Fibroblast of lung (primary cell): ENCODE results near the gene SMLR1. TPM values are rescaled to one million over a fixed set of nuclear protein-coding genes. Genes with fewer than 3 reads are reported as not detected.

Experiments used
- DNase-seq, 2 donors: peaks; one replicate each; pipeline versions ENCODE4 v3.0.0 to v3.0.0-alpha.2; 2010; ENCODE audit warnings: low read depth in 2 of 2
- H2AFZ ChIP-seq: 2 replicates; pipeline ENCODE4 v1.5.1; 2012; ENCODE audit warnings: low read length, control low read depth, inconsistent platforms
- H3K27ac ChIP-seq: 2 replicates; pipeline ENCODE4 v1.5.1; 2011; ENCODE audit warnings: low read length, control low read depth; ENCODE audit not compliant: insufficient read depth
- H3K27me3 ChIP-seq: 2 replicates; pipeline ENCODE4 v1.5.1; 2011; ENCODE audit warnings: mild to moderate bottlenecking, low read length; ENCODE audit not compliant: control insufficient read depth, insufficient read depth
- H3K36me3 ChIP-seq: 2 replicates; pipeline ENCODE4 v1.5.1; 2011; ENCODE audit warnings: low read length; ENCODE audit not compliant: control insufficient read depth, insufficient read depth
- H3K4me1 ChIP-seq: 2 replicates; pipeline ENCODE4 v1.5.1; 2011; ENCODE audit warnings: low read length; ENCODE audit not compliant: control insufficient read depth, insufficient read depth; ENCODE audit errors: extremely low read depth
- H3K4me2 ChIP-seq: 2 replicates; pipeline ENCODE4 v1.5.1; 2011; ENCODE audit warnings: low read length, control low read depth; ENCODE audit not compliant: insufficient read depth; ENCODE audit errors: extremely low read depth
- H3K4me3 ChIP-seq, 4 experiments: fragments of 200-600 bp in 1 of 4; sonication (generic) in 1 of 4; replicated peaks in 1 of 4; 2 replicates each; pipeline ENCODE4 v1.5.1; 2011 to 2016; ENCODE audit warnings: low read length in 4 of 4, low read depth in 3 of 4, mild to moderate bottlenecking in 3 of 4, control low read depth in 2 of 4, inconsistent platforms in 1 of 4, mixed read lengths in 1 of 4; ENCODE audit not compliant: insufficient read depth in 1 of 4; ENCODE audit errors: control extremely low read depth in 1 of 4
- H3K79me2 ChIP-seq: 2 replicates; pipeline ENCODE4 v1.5.1; 2012; ENCODE audit warnings: mild to moderate bottlenecking, low read length, inconsistent platforms; ENCODE audit not compliant: control insufficient read depth, insufficient read depth
- H3K9ac ChIP-seq: 2 replicates; pipeline ENCODE4 v1.5.1; 2011; ENCODE audit warnings: mild to moderate bottlenecking, low read length, control low read depth; ENCODE audit not compliant: insufficient read depth
- H3K9me3 ChIP-seq: 2 replicates; pipeline ENCODE4 v1.5.1; 2012; ENCODE audit warnings: low read depth, low read length; ENCODE audit not compliant: control insufficient read depth, insufficient read depth
- H4K20me1 ChIP-seq: 2 replicates; pipeline ENCODE4 v1.5.1; 2011; ENCODE audit warnings: low read length; ENCODE audit not compliant: control insufficient read depth, insufficient read depth; ENCODE audit errors: extremely low read depth
- EZH2 ChIP-seq: IDR thresholded peaks from 2 replicates; pipeline ENCODE4 v1.5.1; 2012; ENCODE audit warnings: low read length, control low read depth, mild to moderate bottlenecking; ENCODE audit errors: missing control alignments
- polyA plus RNA-seq, 2 donors: library from polyadenylated mRNA; depleted of rRNA in 1 of 2; stranded (reverse) in 1 of 2; unstranded in 1 of 2; fragments of >200 nt; gene quantifications; 2 replicates each; pipeline ENCODE4 v1.2.1, GENCODE V29; 2011 to 2012; ENCODE audit warnings: missing spikeins in 1 of 2
- total RNA-seq: library from RNA; depleted of rRNA; stranded (reverse); fragments of >200 nt; gene quantifications from 2 replicates; pipeline ENCODE4 v1.2.1, GENCODE V29; 2014
- TF ChIP-seq, protein P1 (sequence below), 2 donors: IDR thresholded peaks in 1 of 2; conservative IDR thresholded peaks in 1 of 2; 1 replicate in 1 of 2; 2 replicates in 1 of 2; pipeline ENCODE4 v1.5.1; 2011 to 2012; ENCODE audit warnings: low read length in 2 of 2, control low read depth in 1 of 2, inconsistent platforms in 1 of 2, low read depth in 1 of 2, mild to moderate bottlenecking in 1 of 2

Gene SMLR1
- total and polyA plus RNA-seq, 2 donors (not counting 1 experiment from before 2014, with no cell fraction given) = not detected

DNA sequence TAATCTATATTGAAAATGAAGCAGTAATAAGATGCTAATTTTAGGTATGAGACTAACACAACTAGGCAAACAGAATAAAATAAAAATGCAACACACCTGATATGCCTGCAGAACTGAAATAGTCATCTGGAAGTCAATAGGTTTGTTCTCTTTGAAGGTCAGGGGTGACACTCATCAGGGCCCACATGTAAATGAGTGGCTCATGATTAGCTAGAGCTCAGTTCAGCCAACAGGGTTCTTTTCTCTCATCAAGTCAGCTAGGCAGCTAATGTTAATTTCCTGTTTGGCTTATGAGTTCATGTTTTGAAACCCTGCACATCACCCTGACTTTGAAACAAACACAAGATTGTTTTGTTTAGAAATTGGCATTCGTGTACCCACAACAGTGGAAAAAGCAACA is 23.8 kb downstream of the SMLR1 start:
- Histone ChIP-seq H3K79me2 (no peaks in the 10 kb centered on the region), H3K4me2 (no peak overlapping the region), H3K27ac (no peak overlapping the region), H3K27me3 (no peaks in the 10 kb centered on the region), H4K20me1 (no peaks in the 10 kb centered on the region), H3K4me1 (peaks cover 6% of the 10 kb centered on the region), H3K9me3 (no peaks in the 10 kb centered on the region), H3K4me3 (no peak overlapping the region), H3K36me3 (no peaks in the 10 kb centered on the region), H3K9ac (no peak overlapping the region), H2AFZ (no peak overlapping the region)
- TF ChIP-seq, protein P1, sequence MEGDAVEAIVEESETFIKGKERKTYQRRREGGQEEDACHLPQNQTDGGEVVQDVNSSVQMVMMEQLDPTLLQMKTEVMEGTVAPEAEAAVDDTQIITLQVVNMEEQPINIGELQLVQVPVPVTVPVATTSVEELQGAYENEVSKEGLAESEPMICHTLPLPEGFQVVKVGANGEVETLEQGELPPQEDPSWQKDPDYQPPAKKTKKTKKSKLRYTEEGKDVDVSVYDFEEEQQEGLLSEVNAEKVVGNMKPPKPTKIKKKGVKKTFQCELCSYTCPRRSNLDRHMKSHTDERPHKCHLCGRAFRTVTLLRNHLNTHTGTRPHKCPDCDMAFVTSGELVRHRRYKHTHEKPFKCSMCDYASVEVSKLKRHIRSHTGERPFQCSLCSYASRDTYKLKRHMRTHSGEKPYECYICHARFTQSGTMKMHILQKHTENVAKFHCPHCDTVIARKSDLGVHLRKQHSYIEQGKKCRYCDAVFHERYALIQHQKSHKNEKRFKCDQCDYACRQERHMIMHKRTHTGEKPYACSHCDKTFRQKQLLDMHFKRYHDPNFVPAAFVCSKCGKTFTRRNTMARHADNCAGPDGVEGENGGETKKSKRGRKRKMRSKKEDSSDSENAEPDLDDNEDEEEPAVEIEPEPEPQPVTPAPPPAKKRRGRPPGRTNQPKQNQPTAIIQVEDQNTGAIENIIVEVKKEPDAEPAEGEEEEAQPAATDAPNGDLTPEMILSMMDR (conservative IDR thresholded peaks at IDR 0.05 in 1 of 2, IDR thresholded peaks at IDR 0.05 in 1 of 2; ENCODE audit: low read depth in 1 of 2, low read length in 2 of 2) = no peak
- no peak for TF ChIP-seq EZH2
- DNase-seq = no peak

DNA sequence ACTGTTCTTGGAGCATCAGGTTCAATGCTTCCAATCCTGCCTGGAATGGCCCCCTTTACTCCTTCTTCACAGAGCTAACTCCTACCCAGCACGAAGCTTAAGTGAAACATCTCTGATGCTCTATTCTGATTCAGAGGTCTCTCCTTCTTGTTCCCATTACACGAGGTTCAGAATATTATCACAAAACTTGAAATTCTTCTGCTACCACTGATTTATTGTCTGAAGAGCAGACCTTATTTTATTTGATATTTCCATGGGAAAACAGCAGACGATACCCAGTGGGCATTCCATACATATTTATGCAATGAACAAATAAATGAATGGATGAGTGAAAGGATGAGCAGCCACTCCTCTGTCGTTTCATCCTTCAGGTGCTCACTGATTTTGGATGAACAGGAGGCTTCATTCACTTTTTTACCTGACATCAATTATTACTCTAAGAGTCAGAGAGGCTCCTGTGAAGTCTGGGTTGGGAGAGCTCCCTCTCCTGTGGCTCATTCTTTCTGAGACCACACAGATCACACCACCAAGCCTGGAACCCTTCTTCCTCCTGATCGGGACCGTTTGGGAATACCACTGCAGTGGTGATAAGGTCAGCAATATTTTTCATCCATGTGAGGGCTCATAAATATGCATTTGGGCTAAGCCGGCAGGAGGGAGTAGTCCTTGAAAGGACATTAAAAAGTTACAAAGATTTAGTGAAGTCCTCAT is 25.8 kb downstream of the SMLR1 start:
- Histone ChIP-seq H3K4me2 (no peak overlapping the region), H3K4me1 (peaks cover 6% of the 10 kb centered on the region), H3K27me3 (no peaks in the 10 kb centered on the region), H3K36me3 (peaks cover 3% of the 10 kb centered on the region), H3K4me3 (no peak overlapping the region), H4K20me1 (no peaks in the 10 kb centered on the region), H2AFZ (no peak overlapping the region), H3K27ac (no peak overlapping the region), H3K9ac (no peak overlapping the region), H3K9me3 (no peaks in the 10 kb centered on the region), H3K79me2 (no peaks in the 10 kb centered on the region)
- TF ChIP-seq EZH2 = no peak
- TF ChIP-seq, protein P1 (conservative IDR thresholded peaks at IDR 0.05 in 1 of 2, IDR thresholded peaks at IDR 0.05 in 1 of 2; ENCODE audit: low read depth in 1 of 2, low read length in 2 of 2) = no peak
- DNase-seq = peak in 1 of 2 donors; percentile 45

DNA sequence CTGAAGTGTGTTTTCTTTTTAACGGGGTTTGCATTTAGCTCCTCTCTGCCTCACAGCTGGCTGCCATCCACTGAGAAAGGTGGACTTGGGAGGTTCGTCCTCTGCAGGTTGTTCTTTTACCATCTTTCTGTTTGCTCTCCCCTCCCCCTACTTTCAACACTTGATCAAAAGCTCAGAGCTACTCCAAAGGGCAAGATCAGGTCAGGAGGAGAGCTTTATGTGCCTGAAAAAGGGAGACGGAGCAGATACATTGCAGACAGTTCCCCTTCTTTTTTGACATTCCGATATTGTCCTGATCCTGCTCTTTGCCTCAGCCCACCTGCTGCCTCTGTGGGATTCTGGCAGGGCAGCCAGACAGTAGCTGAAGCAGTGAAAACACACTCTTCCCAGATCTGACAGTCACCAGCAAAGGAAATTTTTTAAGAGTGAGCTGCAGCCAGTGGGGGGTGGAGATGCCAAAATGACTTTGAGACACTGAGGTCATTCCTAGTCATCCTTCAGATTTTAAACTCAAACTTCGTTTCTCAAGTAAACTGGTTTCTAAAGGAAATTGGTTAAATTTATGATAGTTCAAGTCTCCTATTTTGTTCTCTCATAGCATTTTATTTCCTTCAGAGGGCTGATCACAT is 26.5 kb downstream of the SMLR1 start:
- no peak overlapping the region for H3K27ac ChIP-seq
- no peaks in the 10 kb centered on the region for H3K9me3 ChIP-seq
- H3K4me1 ChIP-seq = peaks cover 6% of the 10 kb centered on the region
- no peaks in the 10 kb centered on the region for H3K27me3 ChIP-seq
- H3K4me2 ChIP-seq = peak overlapping the region; percentile 36
- DNase-seq = peak in 1 of 2 donors; percentile 67
- H4K20me1 ChIP-seq = no peaks in the 10 kb centered on the region
- H3K36me3 ChIP-seq = peaks cover 5% of the 10 kb centered on the region
- TF ChIP-seq, protein P1 (conservative IDR thresholded peaks at IDR 0.05 in 1 of 2, IDR thresholded peaks at IDR 0.05 in 1 of 2; ENCODE audit: low read depth in 1 of 2, low read length in 2 of 2) = no peak
- no peak for TF ChIP-seq EZH2
- H3K4me3 ChIP-seq = no peak overlapping the region
- no peak overlapping the region for H3K9ac ChIP-seq
- H2AFZ ChIP-seq = no peak overlapping the region
- H3K79me2 ChIP-seq = no peaks in the 10 kb centered on the region
